T-cell (primary cell): ENCODE results near the gene ZBTB25. TPM values are rescaled to one million over a fixed set of nuclear protein-coding genes. Genes with fewer than 3 reads are reported as not detected.
A peak's percentile ranks its signal among the peaks of the same experiment; 100 is the strongest.

Experiments
- ATAC-seq, 4 experiments: fragments of 200-7000 bp in 3 of 4; fragments of 150-1000 bp in 1 of 4; cut with Tn5 transposase; replicated peaks in 1 of 4; 1 replicate in 3 of 4; 2 replicates in 1 of 4; pipeline ENCODE4 v1.10.0; 2021; ENCODE audit warnings: moderate library complexity in 3 of 4, mild to moderate bottlenecking in 2 of 4, moderate number of reproducible peaks in 1 of 4
- CTCF ChIA-PET, 2 donors: fragments of 300-600 bp; sonication (Branson Sonifier 250); formaldehyde crosslinking; loops; one replicate each; lab custom pipeline; 2022; ENCODE audit warnings: antibody characterized with exemption in 2 of 2; lab: Charles Lee
- POLR2A ChIA-PET, 2 donors: fragments of 300-600 bp; sonication (Branson Sonifier 250); formaldehyde crosslinking; loops; one replicate each; lab custom pipeline; 2022; ENCODE audit warnings: antibody characterized with exemption in 2 of 2; lab: Charles Lee
- DNase-seq, 35 experiments: peaks; one replicate each; pipeline versions ENCODE4 v3.0.0 to v3.0.0-alpha.2; 2013 to 2023
- H3K27ac ChIP-seq: one replicate; pipeline ENCODE4 v1.5.1; 2013; ENCODE audit warnings: low read length
- H3K27me3 ChIP-seq, 2 experiments: replicated peaks in 1 of 2; 1 replicate in 1 of 2; 2 replicates in 1 of 2; pipeline versions ENCODE4 v1.6.1 to v1.7.0; 2013; ENCODE audit warnings: low read length in 1 of 2, mixed read lengths in 1 of 2; ENCODE audit not compliant: control insufficient read depth in 2 of 2, insufficient read depth in 2 of 2; ENCODE audit errors: extremely low read depth in 1 of 2
- H3K36me3 ChIP-seq, 2 donors: 1 replicate in 1 of 2; 2 replicates in 1 of 2; pipeline versions ENCODE4 v1.6.1 to v1.7.0; 2013; ENCODE audit warnings: low read length in 1 of 2; ENCODE audit not compliant: control insufficient read depth in 2 of 2, insufficient read depth in 1 of 2; ENCODE audit errors: extremely low read depth in 1 of 2
- H3K4me1 ChIP-seq, 2 experiments: 1 replicate in 1 of 2; 2 replicates in 1 of 2; pipeline versions ENCODE4 v1.6.1 to v1.7.0; 2013; ENCODE audit warnings: low read length in 2 of 2, mixed read lengths in 1 of 2; ENCODE audit not compliant: insufficient read depth in 2 of 2, control insufficient read depth in 1 of 2; ENCODE audit errors: extremely low read depth in 1 of 2
- H3K4me3 ChIP-seq, 2 donors: 1 replicate in 1 of 2; 2 replicates in 1 of 2; pipeline versions ENCODE4 v1.5.1 to v1.7.0; 2013; ENCODE audit warnings: mild to moderate bottlenecking in 2 of 2, low read length in 1 of 2, moderate library complexity in 1 of 2; ENCODE audit not compliant: control insufficient read depth in 1 of 2; ENCODE audit errors: extremely low read depth in 1 of 2
- H3K9me3 ChIP-seq: 2 replicates; pipeline ENCODE4 v1.7.0; 2013
- H3K27ac Mint-ChIP-seq, 2 donors: one replicate each; pipeline ENCODE4 v1.8.0; 2020 to 2021; ENCODE audit warnings: mild to moderate bottlenecking in 2 of 2, mixed read lengths in 2 of 2
- H3K27me3 Mint-ChIP-seq, 2 donors: one replicate each; pipeline ENCODE4 v1.8.0; 2021 to 2022; ENCODE audit warnings: mixed read lengths in 2 of 2
- H3K36me3 Mint-ChIP-seq: one replicate; pipeline ENCODE4 v1.8.0; 2021; ENCODE audit warnings: mixed read lengths
- H3K4me1 Mint-ChIP-seq, 3 donors: one replicate each; pipeline ENCODE4 v1.8.0; 2020 to 2022; ENCODE audit warnings: mixed read lengths in 3 of 3, mild to moderate bottlenecking in 1 of 3
- H3K4me3 Mint-ChIP-seq, 3 donors: one replicate each; pipeline ENCODE4 v1.8.0; 2020 to 2022; ENCODE audit warnings: mild to moderate bottlenecking in 3 of 3, mixed read lengths in 3 of 3, moderate library complexity in 3 of 3
- H3K9me3 Mint-ChIP-seq, 3 donors: one replicate each; pipeline ENCODE4 v1.8.0; 2020 to 2022; ENCODE audit warnings: mixed read lengths in 3 of 3
- WGBS: methylation state at CpG from one replicate; pipeline ENCODE4 v1.1.5; 2013; ENCODE audit warnings: missing lambda C conversion rate; ENCODE audit not compliant: insufficient coverage; 5-methylcytosine and 5-hydroxymethylcytosine counted together
- total RNA-seq, 35 experiments: library from RNA in 6 of 35; stranded (reverse) in 6 of 35; fragments of 120-200 nt in 1 of 35; gene quantifications; one replicate each; pipeline versions ENCODE4 v1.2.1 to v1.2.4 and lab custom pipeline; 2013 to 2026

The ZBTB25 gene
- total RNA-seq, 5 donors from 2014 or later (not counting 1 experiment from before 2014, with no cell fraction given): 48.0 to 71.9 (median 51.2) TPM

- CTCF ChIA-PET: no interaction called here
- Mint-ChIP-seq H3K9me3 (no peaks in the 10 kb centered on the region), H3K36me3 (peaks cover 54% of the 10 kb centered on the region), H3K4me3 (no peak overlapping the region), H3K4me1 (peaks cover under 1 to 16% (median 12%) of the 10 kb centered on the region in 3 donors), H3K27me3 (no peaks in the 10 kb centered on the region), H3K27ac (peak overlapping the region; percentile 46 to 70)
- Histone ChIP-seq H3K36me3 (peaks cover 6 to 46% of the 10 kb centered on the region in 2 donors), H3K9me3 (no peaks in the 10 kb centered on the region), H3K27me3 (no peaks in the 10 kb centered on the region), H3K27ac (no peak overlapping the region), H3K4me1 (no peaks in the 10 kb centered on the region), H3K4me3 (no peak overlapping the region)
- WGBS: no CpG with 5 or more reads among the region's 3 CpGs
- no peak for DNase-seq
- ATAC-seq: peak in 3 of 4 experiments; percentile 57 to 77 (median 60)
- POLR2A ChIA-PET: no interaction called here
Observed at GRCh38 chr14:64438181-64438841, 65.3 kb downstream of the ZBTB25 start.

- H3K27me3 ChIP-seq: no peaks in the 10 kb centered on the region
- Mint-ChIP-seq H3K27ac (no peak overlapping the region), H3K4me1 (peaks cover 0 to 16% (median 12%) of the 10 kb centered on the region in 3 donors), H3K9me3 (no peaks in the 10 kb centered on the region), H3K27me3 (no peaks in the 10 kb centered on the region), H3K4me3 (no peak overlapping the region), H3K36me3 (peaks cover 46% of the 10 kb centered on the region)
- POLR2A ChIA-PET: interaction anchor here (0.6 to 1.0 kb wide), 3 partner anchors 48 to 552 kb away, joined by 3 to 6 read pairs (median 6); no protein-coding TSS in a partner anchor
- H3K27ac ChIP-seq: no peak overlapping the region
- no peaks in the 10 kb centered on the region for H3K4me1 ChIP-seq
- CTCF ChIA-PET: interaction anchor here (0.6 to 0.7 kb wide), 3 partner anchors 13 to 502 kb away, joined by 3 to 4 read pairs (median 3); no protein-coding TSS in a partner anchor
- no peak overlapping the region for H3K4me3 ChIP-seq
- WGBS: no CpG with 5 or more reads among the region's 3 CpGs
- peaks cover 10 to 50% of the 10 kb centered on the region in 2 donors for H3K36me3 ChIP-seq
- ATAC-seq (no peak), DNase-seq (no peak)
- H3K9me3 ChIP-seq: no peaks in the 10 kb centered on the region
Observed at GRCh38 chr14:64434528-64434927, 69.1 kb downstream of the ZBTB25 start.

GRCh38 chr14:64423987-64424386 is 79.7 kb downstream of the ZBTB25 start:
- H3K27ac ChIP-seq: no peak overlapping the region
- no peak for ATAC-seq
- H3K4me3 ChIP-seq: no peak overlapping the region
- H3K4me1 ChIP-seq: no peaks in the 10 kb centered on the region
- Mint-ChIP-seq H3K4me3 (no peak overlapping the region), H3K9me3 (no peaks in the 10 kb centered on the region), H3K36me3 (peaks cover 57% of the 10 kb centered on the region), H3K4me1 (no peaks in the 10 kb centered on the region), H3K27ac (no peak overlapping the region), H3K27me3 (no peaks in the 10 kb centered on the region)
- ChIA-PET POLR2A (interaction anchor here (0.6 to 0.7 kb wide), 2 partner anchors 24 to 97 kb away, joined by 3 read pairs; no protein-coding TSS in a partner anchor), CTCF (interaction anchor here (0.7 to 1.1 kb wide), 3 partner anchors 8 to 24 kb away, joined by 3 to 6 read pairs (median 5); no protein-coding TSS in a partner anchor)
- 95% methylated on average over 4 of the region's 6 CpGs for WGBS
- no peaks in the 10 kb centered on the region for H3K27me3 ChIP-seq
- H3K36me3 ChIP-seq: peaks cover 0 to 52% of the 10 kb centered on the region in 2 donors
- no peaks in the 10 kb centered on the region for H3K9me3 ChIP-seq
- DNase-seq: no peak

GRCh38 chr14:64422756-64423155 is 80.9 kb downstream of the ZBTB25 start:
- H3K27ac Mint-ChIP-seq: no peak overlapping the region
- no peaks in the 10 kb centered on the region for H3K4me1 Mint-ChIP-seq
- H3K4me3 Mint-ChIP-seq: no peak overlapping the region
- DNase-seq (no peak), ATAC-seq (no peak)
- no peaks in the 10 kb centered on the region for H3K27me3 Mint-ChIP-seq
- H3K27me3 ChIP-seq: no peaks in the 10 kb centered on the region
- no peaks in the 10 kb centered on the region for H3K9me3 ChIP-seq
- ChIA-PET CTCF (interaction anchor here in 1 of 2 donors (1.0 kb wide), 1 partner anchor 11 kb away, joined by 3 read pairs; no protein-coding TSS in a partner anchor), POLR2A (no interaction called here)
- H3K36me3 ChIP-seq: peaks cover 0 to 53% of the 10 kb centered on the region in 2 donors
- H3K4me1 ChIP-seq: no peaks in the 10 kb centered on the region
- no peak overlapping the region for H3K27ac ChIP-seq
- peaks cover 55% of the 10 kb centered on the region for H3K36me3 Mint-ChIP-seq
- H3K4me3 ChIP-seq: no peak overlapping the region
- no peaks in the 10 kb centered on the region for H3K9me3 Mint-ChIP-seq
- 100% methylated on average over 2 of the region's 7 CpGs for WGBS

GRCh38 chr14:64422005-64422404 is 81.6 kb downstream of the ZBTB25 start:
- Histone ChIP-seq H3K36me3 (peaks cover 0 to 53% of the 10 kb centered on the region in 2 donors), H3K27me3 (no peaks in the 10 kb centered on the region), H3K4me3 (no peak overlapping the region), H3K27ac (no peak overlapping the region), H3K9me3 (no peaks in the 10 kb centered on the region), H3K4me1 (no peaks in the 10 kb centered on the region)
- H3K27ac Mint-ChIP-seq: no peak overlapping the region
- H3K36me3 Mint-ChIP-seq: peaks cover 54% of the 10 kb centered on the region
- no peaks in the 10 kb centered on the region for H3K4me1 Mint-ChIP-seq
- H3K9me3 Mint-ChIP-seq: no peaks in the 10 kb centered on the region
- no peak overlapping the region for H3K4me3 Mint-ChIP-seq
- WGBS: no CpG with 5 or more reads among the region's 1 CpG
- ChIA-PET CTCF (interaction anchor here (0.6 to 1.9 kb wide), 4 partner anchors 9 to 725 kb away, joined by 3 to 8 read pairs (median 3); no protein-coding TSS in a partner anchor), POLR2A (no interaction called here)
- no peaks in the 10 kb centered on the region for H3K27me3 Mint-ChIP-seq
- DNase-seq (no peak), ATAC-seq (no peak)

GRCh38 chr14:64421166-64421565 is 82.5 kb downstream of the ZBTB25 start:
- no CpG with 5 or more reads among the region's 8 CpGs for WGBS
- Histone ChIP-seq H3K4me1 (no peaks in the 10 kb centered on the region), H3K9me3 (no peaks in the 10 kb centered on the region), H3K27ac (no peak overlapping the region), H3K36me3 (peaks cover 0 to 55% of the 10 kb centered on the region in 2 donors), H3K4me3 (no peak overlapping the region), H3K27me3 (no peaks in the 10 kb centered on the region)
- POLR2A ChIA-PET: no interaction called here
- no peaks in the 10 kb centered on the region for H3K9me3 Mint-ChIP-seq
- H3K27ac Mint-ChIP-seq: no peak overlapping the region
- CTCF ChIA-PET: interaction anchor here (0.6 to 1.9 kb wide), 3 partner anchors 8 to 160 kb away, joined by 5 to 8 read pairs (median 6); no protein-coding TSS in a partner anchor
- H3K36me3 Mint-ChIP-seq: peaks cover 52% of the 10 kb centered on the region
- ATAC-seq (no peak), DNase-seq (no peak)
- H3K4me3 Mint-ChIP-seq: no peak overlapping the region
- no peaks in the 10 kb centered on the region for H3K27me3 Mint-ChIP-seq
- H3K4me1 Mint-ChIP-seq: no peaks in the 10 kb centered on the region
